ENCODE measurements around the gene C6orf132. TPM values are rescaled to one million over a fixed set of nuclear protein-coding genes. Genes with fewer than 3 reads are reported as not detected.
A peak's percentile ranks its signal among the peaks of the same experiment; 100 is the strongest.

Gene C6orf132
- total RNA-seq, 1 donor from 2014 or later: 11.8 TPM

- H3K36me3 Mint-ChIP-seq (ENCODE audit: insufficient read depth): no peaks in the 10 kb centered on the region
- H3K4me3 Mint-ChIP-seq (ENCODE audit: low read depth): no peak overlapping the region
- H3K27me3 Mint-ChIP-seq: peaks cover 12% of the 10 kb centered on the region
- H3K4me1 Mint-ChIP-seq (ENCODE audit: low read depth): peaks cover 4% of the 10 kb centered on the region
- no peak for DNase-seq (ENCODE audit: low spot score, unreplicated experiment)
- no peak overlapping the region for H3K27ac Mint-ChIP-seq
- no peak for TF ChIP-seq CTCF (IDR thresholded peaks at IDR 0.05; ENCODE audit: unreplicated experiment)
- no peaks in the 10 kb centered on the region for H3K9me3 Mint-ChIP-seq (ENCODE audit: low read depth)
Observed at GRCh38 chr6:42148058-42148457, 5.6 kb upstream of the C6orf132 start.

GRCh38 chr6:42147138-42147562, 4.7 kb upstream of the C6orf132 start:
- Mint-ChIP-seq H3K36me3 (ENCODE audit: insufficient read depth) (no peaks in the 10 kb centered on the region), H3K4me1 (ENCODE audit: low read depth) (peaks cover 6% of the 10 kb centered on the region), H3K27ac (no peak overlapping the region), H3K9me3 (ENCODE audit: low read depth) (no peaks in the 10 kb centered on the region), H3K4me3 (ENCODE audit: low read depth) (no peak overlapping the region), H3K27me3 (peaks cover 12% of the 10 kb centered on the region)
- no peak for TF ChIP-seq CTCF (IDR thresholded peaks at IDR 0.05; ENCODE audit: unreplicated experiment)
- no peak for DNase-seq (ENCODE audit: low spot score, unreplicated experiment)

- Mint-ChIP-seq H3K27ac (no peak overlapping the region), H3K9me3 (ENCODE audit: low read depth) (no peaks in the 10 kb centered on the region), H3K27me3 (peaks cover 4% of the 10 kb centered on the region), H3K4me1 (ENCODE audit: low read depth) (peaks cover 33% of the 10 kb centered on the region), H3K4me3 (ENCODE audit: low read depth) (peak overlapping the region; percentile 78), H3K36me3 (ENCODE audit: insufficient read depth) (no peaks in the 10 kb centered on the region)
- DNase-seq (ENCODE audit: low spot score, unreplicated experiment): no peak
- no peak for TF ChIP-seq CTCF (IDR thresholded peaks at IDR 0.05; ENCODE audit: unreplicated experiment)
Observed at GRCh38 chr6:42141603-42142117, 760 bp downstream of the C6orf132 start.

- H3K4me1 Mint-ChIP-seq (ENCODE audit: low read depth): peaks cover 36% of the 10 kb centered on the region
- peak overlapping the region; percentile 77 for H3K27ac Mint-ChIP-seq
- H3K4me3 Mint-ChIP-seq (ENCODE audit: low read depth): peak overlapping the region; percentile 78
Observed at GRCh38 chr6:42140756-42141602, 1.4 kb downstream of the C6orf132 start.

GRCh38 chr6:42140032-42140431, 2.4 kb downstream of the C6orf132 start:
- no peaks in the 10 kb centered on the region for H3K9me3 Mint-ChIP-seq (ENCODE audit: low read depth)
- H3K27me3 Mint-ChIP-seq: peaks cover 4% of the 10 kb centered on the region
- no peaks in the 10 kb centered on the region for H3K36me3 Mint-ChIP-seq (ENCODE audit: insufficient read depth)
- TF ChIP-seq CTCF (IDR thresholded peaks at IDR 0.05; ENCODE audit: unreplicated experiment): no peak
- H3K4me3 Mint-ChIP-seq (ENCODE audit: low read depth): no peak overlapping the region
- no peak overlapping the region for H3K27ac Mint-ChIP-seq
- no peak for DNase-seq (ENCODE audit: low spot score, unreplicated experiment)
- H3K4me1 Mint-ChIP-seq (ENCODE audit: low read depth): peaks cover 36% of the 10 kb centered on the region

More at GRCh38 chr6:42140756-42141602, 1.4 kb downstream of the C6orf132 start:
- Mint-ChIP-seq H3K27me3 (peaks cover 4% of the 10 kb centered on the region), H3K36me3 (ENCODE audit: insufficient read depth) (no peaks in the 10 kb centered on the region), H3K9me3 (ENCODE audit: low read depth) (no peaks in the 10 kb centered on the region)
- no peak for DNase-seq (ENCODE audit: low spot score, unreplicated experiment)
- no peak for TF ChIP-seq CTCF (IDR thresholded peaks at IDR 0.05; ENCODE audit: unreplicated experiment)

Measured in progenitor cell of endocrine pancreas (in vitro differentiated cells).